Neuronal stem cell (in vitro differentiated cells): ENCODE data around the gene GRAMD2B.

Experiments used
- DNase-seq: peaks from one replicate; pipeline ENCODE4 v3.0.0-alpha.2; 2013; ENCODE audit warnings: low spot score
- H2AFZ ChIP-seq: one replicate; pipeline ENCODE4 v1.6.1; 2013; ENCODE audit warnings: mild to moderate bottlenecking, low read length, inconsistent platforms
- H2AK5ac ChIP-seq: 2 replicates; pipeline ENCODE4 v1.6.1; 2013; ENCODE audit warnings: low read depth, mild to moderate bottlenecking, inconsistent platforms, low read length, moderate library complexity, mixed read lengths
- H2BK120ac ChIP-seq: 2 replicates; pipeline ENCODE4 v1.6.1; 2013; ENCODE audit warnings: low read depth, mild to moderate bottlenecking, inconsistent platforms, low read length, moderate library complexity, mixed read lengths
- H2BK12ac ChIP-seq: one replicate; pipeline ENCODE4 v1.6.1; 2013; ENCODE audit warnings: low read length, inconsistent platforms
- H2BK15ac ChIP-seq: 2 replicates; pipeline ENCODE4 v1.6.1; 2013; ENCODE audit warnings: mild to moderate bottlenecking, low read length, inconsistent platforms, mixed read lengths
- H2BK5ac ChIP-seq: one replicate; pipeline ENCODE4 v1.6.1; 2013; ENCODE audit warnings: inconsistent platforms, mild to moderate bottlenecking, low read length, moderate library complexity
- H3K14ac ChIP-seq: one replicate; pipeline ENCODE4 v1.6.1; 2013; ENCODE audit warnings: low read length, inconsistent platforms
- H3K18ac ChIP-seq: 2 replicates; pipeline ENCODE4 v1.6.1; 2013; ENCODE audit warnings: low read length, inconsistent platforms
- H3K23ac ChIP-seq: 2 replicates; pipeline ENCODE4 v1.6.1; 2013; ENCODE audit warnings: low read depth, mild to moderate bottlenecking, mixed read lengths, low read length, inconsistent platforms; ENCODE audit not compliant: poor library complexity
- H3K27ac ChIP-seq: replicated peaks from 3 replicates; pipeline ENCODE4 v1.5.1; 2013; ENCODE audit warnings: low read length, inconsistent platforms
- H3K27me3 ChIP-seq, 3 experiments: 2 replicates each; pipeline ENCODE4 v1.6.1; 2013; ENCODE audit warnings: low read length in 3 of 3, mild to moderate bottlenecking in 2 of 3, inconsistent platforms in 1 of 3, low read depth in 1 of 3, mixed read lengths in 1 of 3, moderate library complexity in 1 of 3; ENCODE audit not compliant: control insufficient read depth in 3 of 3, insufficient read depth in 3 of 3
- H3K36me3 ChIP-seq, 2 donors: replicated peaks in 1 of 2; 2 replicates each; pipeline ENCODE4 v1.6.1; 2013; ENCODE audit warnings: low read length in 2 of 2; ENCODE audit not compliant: control insufficient read depth in 2 of 2, insufficient read depth in 2 of 2
- H3K4ac ChIP-seq: 2 replicates; pipeline ENCODE4 v1.6.1; 2013; ENCODE audit warnings: inconsistent platforms, mild to moderate bottlenecking, low read length, moderate library complexity
- H3K4me1 ChIP-seq, 2 donors: 1 replicate in 1 of 2; 2 replicates in 1 of 2; pipeline ENCODE4 v1.6.1; 2013; ENCODE audit warnings: low read length in 2 of 2, low read depth in 1 of 2; ENCODE audit not compliant: control insufficient read depth in 2 of 2, insufficient read depth in 1 of 2
- H3K4me2 ChIP-seq: one replicate; pipeline ENCODE4 v1.6.1; 2013; ENCODE audit warnings: mild to moderate bottlenecking, low read length, inconsistent platforms; ENCODE audit not compliant: insufficient read depth, poor library complexity, severe bottlenecking
- H3K4me3 ChIP-seq, 2 donors: 2 replicates each; pipeline ENCODE4 v1.5.1; 2013; ENCODE audit warnings: low read length in 2 of 2, mild to moderate bottlenecking in 2 of 2, inconsistent platforms in 1 of 2, moderate library complexity in 1 of 2
- H3K79me1 ChIP-seq: one replicate; pipeline ENCODE4 v1.6.1; 2013; ENCODE audit warnings: low read depth, mild to moderate bottlenecking, inconsistent platforms, low read length, moderate library complexity
- H3K9ac ChIP-seq: one replicate; pipeline ENCODE4 v1.6.1; 2013; ENCODE audit warnings: mild to moderate bottlenecking, low read depth, low read length, inconsistent platforms; ENCODE audit not compliant: poor library complexity
- H3K9me3 ChIP-seq, 2 donors: replicated peaks in 1 of 2; 2 replicates each; pipeline versions ENCODE3 to v1.6.1; 2013; ENCODE audit warnings: low read length in 2 of 2, mild to moderate bottlenecking in 2 of 2, inconsistent platforms in 1 of 2, low read depth in 1 of 2, mixed read lengths in 1 of 2, moderate library complexity in 1 of 2; ENCODE audit not compliant: control insufficient read depth in 2 of 2, insufficient read depth in 1 of 2
- H4K8ac ChIP-seq: one replicate; pipeline ENCODE4 v1.6.1; 2013; ENCODE audit warnings: low read depth, mild to moderate bottlenecking, inconsistent platforms, low read length, moderate library complexity
- H4K91ac ChIP-seq: one replicate; pipeline ENCODE4 v1.6.1; 2013; ENCODE audit warnings: low read length, low read depth, mild to moderate bottlenecking, inconsistent platforms; ENCODE audit not compliant: poor library complexity
- WGBS, 2 donors: extraction: QIAGEN DNeasy Blood & Tissue Kit; methylation state at CpG; one replicate each; pipeline ENCODE4 v1.1.7; 2013; ENCODE audit warnings: missing lambda C conversion rate in 2 of 2, mixed read lengths in 1 of 2; ENCODE audit not compliant: insufficient read length in 2 of 2, insufficient replicate concordance in 1 of 2; ENCODE audit errors: extremely low coverage in 2 of 2; 5-methylcytosine and 5-hydroxymethylcytosine counted together

The GRAMD2B gene

GRCh38 chr5:126398791-126399190, 24.4 kb upstream of the GRAMD2B start:
- DNase-seq, result no peak
- Histone ChIP-seq H4K8ac (no peak overlapping the region), H4K91ac (no peak overlapping the region), H3K27me3 (no peaks in the 10 kb centered on the region), H2BK5ac (no peak overlapping the region), H2AFZ (no peak overlapping the region), H3K4me1 (peaks cover 0 to 10% of the 10 kb centered on the region in 2 donors), H3K14ac (no peak overlapping the region), H3K27ac (no peak overlapping the region), H2BK120ac (no peak overlapping the region), H3K79me1 (no peaks in the 10 kb centered on the region), H3K4me3 (no peak overlapping the region), H3K36me3 (no peaks in the 10 kb centered on the region), H3K4me2 (no peak overlapping the region), H3K23ac (no peak overlapping the region), H3K4ac (no peak overlapping the region), H3K9me3 (peaks cover 2 to 25% of the 10 kb centered on the region in 2 donors), H3K18ac (no peak overlapping the region), H3K9ac (no peak overlapping the region), H2BK12ac (no peak overlapping the region), H2BK15ac (no peak overlapping the region), H2AK5ac (no peak overlapping the region)

GRCh38 chr5:126400621-126401251, 22.5 kb upstream of the GRAMD2B start:
- Histone ChIP-seq H3K14ac (no peak overlapping the region), H3K4me3 (no peak overlapping the region), H3K9me3 (peaks cover 2 to 25% of the 10 kb centered on the region in 2 donors), H3K18ac (no peak overlapping the region), H3K4ac (no peak overlapping the region), H3K4me2 (no peak overlapping the region), H2BK12ac (no peak overlapping the region), H4K8ac (no peak overlapping the region), H3K9ac (no peak overlapping the region), H4K91ac (no peak overlapping the region), H2AFZ (no peak overlapping the region), H2BK120ac (no peak overlapping the region), H2BK5ac (no peak overlapping the region), H3K36me3 (no peaks in the 10 kb centered on the region), H3K23ac (no peak overlapping the region), H2AK5ac (no peak overlapping the region), H3K27me3 (no peaks in the 10 kb centered on the region), H2BK15ac (no peak overlapping the region), H3K4me1 (peaks cover 0 to 6% of the 10 kb centered on the region in 2 donors), H3K27ac (no peak overlapping the region), H3K79me1 (no peaks in the 10 kb centered on the region)
- whole genome bisulfite sequencing, 2 donors, result no CpG with 5 or more reads among the region's 3 CpGs
- no peak for DNase-seq

- Histone ChIP-seq H3K4me1 (peaks cover 0 to 5% of the 10 kb centered on the region in 2 donors), H3K27me3 (no peaks in the 10 kb centered on the region), H2BK15ac (no peak overlapping the region), H2BK5ac (no peak overlapping the region), H3K9ac (no peak overlapping the region), H2AK5ac (no peak overlapping the region), H4K91ac (no peak overlapping the region), H3K4me2 (no peak overlapping the region), H3K9me3 (peaks cover 2 to 25% of the 10 kb centered on the region in 2 donors), H3K36me3 (no peaks in the 10 kb centered on the region), H3K27ac (no peak overlapping the region), H3K79me1 (no peaks in the 10 kb centered on the region), H3K14ac (no peak overlapping the region), H4K8ac (no peak overlapping the region), H3K23ac (no peak overlapping the region), H2BK12ac (no peak overlapping the region), H2AFZ (no peak overlapping the region), H3K18ac (no peak overlapping the region), H3K4me3 (no peak overlapping the region), H2BK120ac (no peak overlapping the region), H3K4ac (no peak overlapping the region)
- WGBS, 2 donors, result no CpG with 5 or more reads among the region's 2 CpGs
- DNase-seq, result no peak
Observed at GRCh38 chr5:126402621-126403555, 20.3 kb upstream of the GRAMD2B start.

GRCh38 chr5:126403876-126404275, 19.3 kb upstream of the GRAMD2B start:
- H2BK12ac ChIP-seq, result no peak overlapping the region
- peaks cover 0 to 5% of the 10 kb centered on the region in 2 donors for H3K4me1 ChIP-seq
- no peak overlapping the region for H3K14ac ChIP-seq
- no peak overlapping the region for H2AK5ac ChIP-seq
- H2AFZ ChIP-seq, result peak overlapping the region; percentile 18
- H4K8ac ChIP-seq, result no peak overlapping the region
- no peak overlapping the region for H3K27ac ChIP-seq
- no peak overlapping the region for H3K4me3 ChIP-seq
- H3K36me3 ChIP-seq, result no peaks in the 10 kb centered on the region
- H2BK120ac ChIP-seq, result no peak overlapping the region
- no peak overlapping the region for H3K9ac ChIP-seq
- no peak overlapping the region for H4K91ac ChIP-seq
- no peaks in the 10 kb centered on the region for H3K79me1 ChIP-seq
- no peak overlapping the region for H2BK15ac ChIP-seq
- no peak for DNase-seq
- H3K23ac ChIP-seq, result no peak overlapping the region
- H2BK5ac ChIP-seq, result no peak overlapping the region
- peaks cover 2 to 25% of the 10 kb centered on the region in 2 donors for H3K9me3 ChIP-seq
- H3K18ac ChIP-seq, result no peak overlapping the region
- H3K4ac ChIP-seq, result no peak overlapping the region
- H3K27me3 ChIP-seq, result no peaks in the 10 kb centered on the region
- H3K4me2 ChIP-seq, result no peak overlapping the region
